ENCODE data around the gene TMEM145. TPM values are rescaled to one million over a fixed set of nuclear protein-coding genes. Genes with fewer than 3 reads are reported as not detected.

The TMEM145 gene
- total RNA-seq, 1 experiment from 2014 or later: 4.9 TPM

GRCh38 chr19:42291435-42291810 lies 21.7 kb upstream of the TMEM145 start:
- POLR2A ChIA-PET (ENCODE audit: low non-redundant PET): no interaction called here

GRCh38 chr19:42292042-42292960 lies 20.8 kb upstream of the TMEM145 start:
- Histone ChIP-seq H3K27me3 (replicated peaks; ENCODE audit: insufficient read depth, low read depth, low read length, poor library complexity) (no peaks in the 10 kb centered on the region), H3K9me3 (ENCODE audit: low read depth, low read length, poor library complexity, severe bottlenecking) (no peaks in the 10 kb centered on the region), H3K4me1 (ENCODE audit: insufficient read depth, low read length, poor library complexity, severe bottlenecking) (no peaks in the 10 kb centered on the region), H3K36me3 (ENCODE audit: insufficient read depth, low read length, poor library complexity, severe bottlenecking) (peaks cover 98% of the 10 kb centered on the region), H3K27ac (ENCODE audit: low read depth, low read length, poor library complexity, severe bottlenecking) (no peak overlapping the region), H3K4me3 (ENCODE audit: low read depth, low read length, poor library complexity, severe bottlenecking) (no peak overlapping the region)
- BruUV-seq (replicated peaks): no TSS peak
- no peak for TF ChIP-seq CTCF (conservative IDR thresholded peaks at IDR 0.05; ENCODE audit: low read depth, low read length)
- TF ChIP-seq EZH2 (IDR thresholded peaks at IDR 0.05; ENCODE audit: borderline replicate concordance, low read depth, low read length, poor library complexity, severe bottlenecking): no peak
- DNase-seq (ENCODE audit: low spot score): no peak
- intact Hi-C loops (cut with micrococcal nuclease; ENCODE audit: unreplicated experiment): no loop called here
- CTCF ChIA-PET: no interaction called here
- POLR2A ChIA-PET (ENCODE audit: low non-redundant PET): no interaction called here

More at GRCh38 chr19:42291435-42291810, 21.7 kb upstream of the TMEM145 start:
- Histone ChIP-seq H3K4me3 (ENCODE audit: low read depth, low read length, poor library complexity, severe bottlenecking) (no peak overlapping the region), H3K4me1 (ENCODE audit: insufficient read depth, low read length, poor library complexity, severe bottlenecking) (peaks cover under 1% of the 10 kb centered on the region), H3K27me3 (replicated peaks; ENCODE audit: insufficient read depth, low read depth, low read length, poor library complexity) (no peaks in the 10 kb centered on the region), H3K27ac (ENCODE audit: low read depth, low read length, poor library complexity, severe bottlenecking) (no peak overlapping the region), H3K9me3 (ENCODE audit: low read depth, low read length, poor library complexity, severe bottlenecking) (no peaks in the 10 kb centered on the region), H3K36me3 (ENCODE audit: insufficient read depth, low read length, poor library complexity, severe bottlenecking) (peaks cover 97% of the 10 kb centered on the region)
- DNase-seq (ENCODE audit: low spot score): no peak
- no TSS peak for BruUV-seq (replicated peaks)
- intact Hi-C loops (cut with micrococcal nuclease; ENCODE audit: unreplicated experiment): no loop called here
- TF ChIP-seq EZH2 (IDR thresholded peaks at IDR 0.05; ENCODE audit: borderline replicate concordance, low read depth, low read length, poor library complexity, severe bottlenecking): no peak
- TF ChIP-seq CTCF (conservative IDR thresholded peaks at IDR 0.05; ENCODE audit: low read depth, low read length): no peak
- CTCF ChIA-PET: no interaction called here

GRCh38 chr19:42292963-42293362 lies 20.1 kb upstream of the TMEM145 start:
- Histone ChIP-seq H3K27ac (ENCODE audit: low read depth, low read length, poor library complexity, severe bottlenecking) (no peak overlapping the region), H3K9me3 (ENCODE audit: low read depth, low read length, poor library complexity, severe bottlenecking) (no peaks in the 10 kb centered on the region), H3K4me3 (ENCODE audit: low read depth, low read length, poor library complexity, severe bottlenecking) (no peak overlapping the region), H3K27me3 (replicated peaks; ENCODE audit: insufficient read depth, low read depth, low read length, poor library complexity) (no peaks in the 10 kb centered on the region), H3K36me3 (ENCODE audit: insufficient read depth, low read length, poor library complexity, severe bottlenecking) (peaks cover 92% of the 10 kb centered on the region), H3K4me1 (ENCODE audit: insufficient read depth, low read length, poor library complexity, severe bottlenecking) (no peaks in the 10 kb centered on the region)
- ChIA-PET CTCF (interaction anchor here (0.5 to 0.8 kb wide), 2 partner anchors 47 to 48 kb away, joined by 3 read pairs; no protein-coding TSS in a partner anchor), POLR2A (ENCODE audit: low non-redundant PET) (no interaction called here)
- DNase-seq (ENCODE audit: low spot score): no peak
- no TSS peak for BruUV-seq (replicated peaks)
- TF ChIP-seq EZH2 (IDR thresholded peaks at IDR 0.05; ENCODE audit: borderline replicate concordance, low read depth, low read length, poor library complexity, severe bottlenecking): no peak
- no peak for TF ChIP-seq CTCF (conservative IDR thresholded peaks at IDR 0.05; ENCODE audit: low read depth, low read length)
- intact Hi-C loops (cut with micrococcal nuclease; ENCODE audit: unreplicated experiment): no loop called here

Measured in A673 (cell line).